Erythroblast (primary cell): ENCODE measurements around the gene LRRN3.

Experiments used
- GATA1 ChIP-seq: IDR thresholded peaks from 2 replicates; pipeline ENCODE4 v1.6.1; 2011; ENCODE audit warnings: low read depth, mild to moderate bottlenecking, control low read depth, low read length, moderate library complexity
- POLR2A ChIP-seq: IDR thresholded peaks from 2 replicates; pipeline ENCODE4 v1.6.1; 2011; ENCODE audit warnings: mild to moderate bottlenecking, low read length

DNA sequence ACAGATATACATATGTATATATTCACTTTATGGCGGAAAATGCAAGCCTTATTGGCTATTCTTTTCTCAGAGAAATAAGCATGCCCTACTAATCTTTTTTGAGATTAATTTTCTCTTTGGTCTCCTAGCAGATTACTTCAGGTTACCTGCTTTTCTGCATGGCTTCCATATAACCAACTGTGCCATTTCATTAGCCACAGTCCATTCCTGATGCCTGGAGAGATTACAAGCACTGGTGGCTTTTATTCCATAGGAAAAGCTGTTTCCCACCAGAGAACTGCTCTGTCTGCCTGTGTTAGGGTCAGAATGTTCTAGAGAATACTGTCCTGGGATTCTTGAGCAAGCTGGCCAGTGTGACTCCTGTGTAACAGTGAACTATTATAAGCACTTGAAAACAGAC lies 59.8 kb downstream of the LRRN3 start:
- TF ChIP-seq POLR2A (no peak), GATA1 (no peak)
